ENCODE results near the gene GIGYF2.

GIGYF2 gene

GRCh38 chr2:232896111-232896510 lies 199.0 kb downstream of the GIGYF2 start:
- no peak for TF ChIP-seq CTCF (IDR thresholded peaks at IDR 0.05; ENCODE audit: low read depth, low read length, missing control alignments)
- no peak for DNase-seq
- in situ Hi-C loops (cut with HindIII; ENCODE audit: low pct_ligation_motif_present, low sequenced_read_pairs), result no loop called here
- no peaks in the 10 kb centered on the region for H3K36me3 ChIP-seq (replicated peaks)
- H3K4me3 ChIP-seq (ENCODE audit: low read depth, low read length), result no peak overlapping the region
- H3K27ac ChIP-seq, result no peak overlapping the region
- no peaks in the 10 kb centered on the region for H3K27me3 ChIP-seq (replicated peaks)

- no peaks in the 10 kb centered on the region for H3K36me3 ChIP-seq (replicated peaks)
- DNase-seq, result no peak
- H3K4me3 ChIP-seq (ENCODE audit: low read depth, low read length), result no peak overlapping the region
- in situ Hi-C loops (cut with HindIII; ENCODE audit: low pct_ligation_motif_present, low sequenced_read_pairs), result no loop called here
- H3K27me3 ChIP-seq (replicated peaks), result no peaks in the 10 kb centered on the region
- no peak for TF ChIP-seq CTCF (IDR thresholded peaks at IDR 0.05; ENCODE audit: low read depth, low read length, missing control alignments)
- H3K27ac ChIP-seq, result no peak overlapping the region
Measured at GRCh38 chr2:232896720-232897597, 199.8 kb downstream of the GIGYF2 start.

- Histone ChIP-seq H3K4me3 (ENCODE audit: low read depth, low read length) (no peak overlapping the region), H3K27ac (no peak overlapping the region), H3K27me3 (replicated peaks) (no peaks in the 10 kb centered on the region), H3K36me3 (replicated peaks) (no peaks in the 10 kb centered on the region)
- in situ Hi-C loops (cut with HindIII; ENCODE audit: low pct_ligation_motif_present, low sequenced_read_pairs), result no loop called here
- no peak for TF ChIP-seq CTCF (IDR thresholded peaks at IDR 0.05; ENCODE audit: low read depth, low read length, missing control alignments)
- no peak for DNase-seq
Measured at GRCh38 chr2:232897598-232898408, 200.7 kb downstream of the GIGYF2 start.

- in situ Hi-C loops (cut with HindIII; ENCODE audit: low pct_ligation_motif_present, low sequenced_read_pairs), result no loop called here
- Histone ChIP-seq H3K36me3 (replicated peaks) (no peaks in the 10 kb centered on the region), H3K27me3 (replicated peaks) (no peaks in the 10 kb centered on the region), H3K4me3 (ENCODE audit: low read depth, low read length) (no peak overlapping the region), H3K27ac (no peak overlapping the region)
- peak; percentile 68 for DNase-seq
- TF ChIP-seq CTCF (IDR thresholded peaks at IDR 0.05; ENCODE audit: low read depth, low read length, missing control alignments), result no peak
Measured at GRCh38 chr2:232898592-232899543, 201.7 kb downstream of the GIGYF2 start.

Measured in brain microvascular endothelial cell (primary cell).